Upper lobe of right lung (tissue), 1 donor: ENCODE measurements around the gene USP20. TPM values are rescaled to one million over a fixed set of nuclear protein-coding genes. Genes with fewer than 3 reads are reported as not detected.
A peak's percentile ranks its signal among the peaks of the same experiment; 100 is the strongest.

ENCODE experiments used
- ATAC-seq: fragments of 200-7000 bp; cut with Tn5 transposase; one replicate; pipeline ENCODE4 v1.9.1; 2020; ENCODE audit warnings: mild to moderate bottlenecking, moderate library complexity
- DNase-seq: peaks from one replicate; pipeline ENCODE4 v3.0.0-alpha.2; 2020
- H3K27ac ChIP-seq: fragments of 200-600 bp; one replicate; pipeline ENCODE4 v1.8.0; 2022
- H3K27me3 ChIP-seq: fragments of 200-600 bp; one replicate; pipeline ENCODE4 v1.8.0; 2022; ENCODE audit warnings: mild to moderate bottlenecking
- H3K36me3 ChIP-seq: fragments of 200-600 bp; one replicate; pipeline ENCODE4 v1.8.0; 2022
- H3K4me1 ChIP-seq: fragments of 200-600 bp; one replicate; pipeline ENCODE4 v1.8.0; 2022
- H3K4me3 ChIP-seq: fragments of 200-600 bp; one replicate; pipeline ENCODE4 v1.8.0; 2022; ENCODE audit warnings: mild to moderate bottlenecking
- H3K9me3 ChIP-seq: fragments of 200-600 bp; one replicate; pipeline ENCODE4 v1.8.0; 2022
- CTCF ChIP-seq: fragments of 200-600 bp; IDR thresholded peaks from one replicate; pipeline ENCODE4 v1.8.0; 2022; ENCODE audit warnings: antibody characterized with exemption
- intact Hi-C: fragments of 100-400 bp; cut with DNase I; formaldehyde crosslinking; loops from one replicate; pipeline ENCODE4 v1.11.0; 2022
- total RNA-seq: library from RNA; stranded (reverse); fragmentation: NEBNext Ultra II Directional; extraction: Animal tissue kit (Norgen Biotek cat#: 25700); gene quantifications from one replicate; pipeline ENCODE4 v1.2.1, GENCODE V29; 2021
- donor health status: DM: no; HTN: yes; CAD: no; lungs with severe emphysema.

USP20 gene
- total RNA-seq, 1 donor from 2014 or later: 21.4 TPM

DNA sequence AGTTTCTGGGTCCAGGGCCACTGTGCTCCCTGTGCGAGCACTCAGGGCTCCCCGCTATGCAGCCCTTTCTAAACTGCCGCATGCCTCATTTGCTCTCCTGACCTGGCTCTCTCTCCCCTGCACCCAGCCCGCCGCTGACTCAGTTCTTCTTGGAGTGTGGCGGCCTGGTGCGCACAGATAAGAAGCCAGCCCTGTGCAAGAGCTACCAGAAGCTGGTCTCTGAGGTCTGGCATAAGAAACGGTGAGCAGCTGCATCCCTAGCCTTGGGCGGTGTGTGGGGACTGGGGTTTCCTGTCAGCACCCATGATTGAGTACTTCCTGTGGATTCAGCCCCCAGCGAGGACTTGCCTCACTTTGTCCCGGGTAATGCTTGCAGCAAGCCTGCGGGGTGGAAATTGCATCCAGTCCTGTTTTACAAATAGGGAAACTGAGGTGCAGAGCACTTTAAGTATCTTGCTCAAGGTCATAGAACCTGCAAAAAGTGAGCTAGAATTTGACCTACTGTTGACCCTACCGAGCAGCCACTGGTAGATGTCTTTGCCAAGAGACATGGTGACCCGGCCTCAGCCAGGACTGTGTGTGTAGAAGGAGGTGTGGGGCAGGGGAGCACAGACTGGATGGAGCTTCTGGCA is 27.9 kb downstream of the USP20 start:
- no peaks in the 10 kb centered on the region for H3K27me3 ChIP-seq
- no peak for TF ChIP-seq CTCF
- H3K27ac ChIP-seq: no peak overlapping the region
- H3K4me3 ChIP-seq: no peak overlapping the region
- no peaks in the 10 kb centered on the region for H3K4me1 ChIP-seq
- peaks cover 50% of the 10 kb centered on the region for H3K36me3 ChIP-seq
- no peaks in the 10 kb centered on the region for H3K9me3 ChIP-seq
- peak; percentile 49 for ATAC-seq
- intact Hi-C loops: no loop called here
- DNase-seq: no peak

GRCh38 chr9:129864991-129865647 is 29.9 kb downstream of the USP20 start:
- TF ChIP-seq CTCF: no peak
- no peaks in the 10 kb centered on the region for H3K4me1 ChIP-seq
- intact Hi-C loops: no loop called here
- peaks cover 41% of the 10 kb centered on the region for H3K36me3 ChIP-seq
- DNase-seq (no peak), ATAC-seq (no peak)
- no peak overlapping the region for H3K4me3 ChIP-seq
- no peak overlapping the region for H3K27ac ChIP-seq
- no peaks in the 10 kb centered on the region for H3K27me3 ChIP-seq
- H3K9me3 ChIP-seq: no peaks in the 10 kb centered on the region

DNA sequence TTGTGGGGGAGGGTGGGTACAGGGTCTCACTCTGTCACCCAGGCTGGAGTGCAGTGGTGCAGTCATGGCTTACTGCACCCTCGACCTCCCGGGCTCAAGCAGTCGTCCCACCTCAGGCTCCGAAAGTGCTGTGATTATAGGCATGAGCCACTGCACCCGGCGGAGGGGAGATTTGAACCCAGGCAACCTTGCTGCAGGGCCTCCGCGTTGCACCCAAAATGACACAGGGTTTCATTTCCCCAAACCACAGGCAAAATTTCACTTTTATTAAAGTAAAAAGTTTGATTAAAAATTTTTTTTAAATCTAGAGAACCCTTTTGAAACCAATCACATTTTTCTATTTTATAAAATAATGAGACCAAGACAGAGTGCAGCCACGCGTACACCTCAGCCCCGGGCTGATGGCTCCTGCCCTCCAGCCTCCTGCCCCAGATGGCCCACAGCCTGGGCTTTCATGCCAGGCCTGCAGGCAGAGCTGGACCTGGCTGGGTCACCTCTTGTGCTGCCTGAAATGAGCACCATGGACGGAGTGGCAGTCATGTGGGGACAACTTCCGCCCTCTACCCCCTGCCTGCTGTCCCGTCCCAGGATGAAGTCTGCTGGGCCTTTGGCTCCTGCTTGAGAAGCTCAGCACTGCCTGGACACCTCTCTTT is 30.5 kb downstream of the USP20 start:
- Histone ChIP-seq H3K4me3 (no peak overlapping the region), H3K27ac (no peak overlapping the region), H3K9me3 (no peaks in the 10 kb centered on the region), H3K36me3 (peaks cover 36% of the 10 kb centered on the region), H3K27me3 (no peaks in the 10 kb centered on the region), H3K4me1 (no peaks in the 10 kb centered on the region)
- intact Hi-C loops: no loop called here
- ATAC-seq: no peak
- TF ChIP-seq CTCF: no peak
- no peak for DNase-seq

- ATAC-seq: no peak
- intact Hi-C loops: no loop called here
- Histone ChIP-seq H3K36me3 (peaks cover 28% of the 10 kb centered on the region), H3K27me3 (no peaks in the 10 kb centered on the region), H3K9me3 (no peaks in the 10 kb centered on the region), H3K4me3 (no peak overlapping the region), H3K27ac (no peak overlapping the region), H3K4me1 (no peaks in the 10 kb centered on the region)
- TF ChIP-seq CTCF: no peak
- no peak for DNase-seq
These were observed 31.3 kb downstream of the USP20 start for GRCh38 chr9:129866394-129867135.

DNA sequence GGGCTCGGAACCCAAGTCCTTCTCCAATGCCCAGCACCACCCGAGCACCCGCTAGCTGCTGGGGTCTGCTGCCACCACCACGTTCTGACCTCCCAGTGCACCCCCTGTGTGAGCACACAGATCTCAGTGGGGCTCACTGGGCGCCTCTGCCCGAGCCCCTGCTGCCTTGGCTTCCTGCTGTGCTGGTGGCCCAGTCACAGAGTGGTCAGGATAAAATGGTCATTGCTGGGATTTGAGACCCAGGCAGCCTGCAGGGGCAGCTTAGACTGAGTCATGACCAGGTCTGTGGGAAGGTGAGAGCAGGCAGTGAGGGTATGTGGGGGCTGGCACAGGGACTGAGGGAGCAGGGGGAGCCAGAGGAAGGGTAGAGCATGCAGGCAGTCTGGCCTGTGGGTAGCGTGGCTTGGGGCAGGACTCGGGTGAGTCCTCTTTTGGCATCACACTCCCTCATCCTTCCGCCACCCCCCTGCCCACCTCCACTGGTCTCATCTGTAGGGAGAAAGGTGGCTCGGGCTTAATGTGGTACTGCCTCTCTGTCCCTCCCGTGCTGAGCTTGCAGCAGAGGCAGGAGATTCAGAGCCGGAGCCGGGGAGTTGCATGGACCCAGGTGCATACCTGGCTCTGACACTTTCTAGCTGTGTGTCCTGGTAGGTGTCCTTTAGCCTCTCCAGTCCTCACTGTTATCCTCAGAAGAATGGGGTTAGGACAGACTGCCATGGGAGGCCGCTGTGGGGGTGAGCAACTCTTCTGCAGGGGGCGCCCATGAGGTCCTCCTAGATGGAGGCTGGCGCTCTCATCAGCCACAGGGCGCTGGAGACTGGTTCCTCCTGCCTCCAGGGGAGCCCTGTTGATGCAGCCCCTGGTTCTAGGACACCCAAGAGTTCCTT is 32.1 kb downstream of the USP20 start:
- no peak for DNase-seq
- no peak for TF ChIP-seq CTCF

More for the DNA sequence above, 32.1 kb downstream of the USP20 start:
- Histone ChIP-seq H3K9me3 (no peaks in the 10 kb centered on the region), H3K4me1 (no peaks in the 10 kb centered on the region), H3K27ac (no peak overlapping the region), H3K4me3 (no peak overlapping the region), H3K27me3 (no peaks in the 10 kb centered on the region), H3K36me3 (peaks cover 22% of the 10 kb centered on the region)
- no peak for ATAC-seq
- intact Hi-C loops: no loop called here
